RCC 7860 (cell line): ENCODE data around the gene IMMT.

Experiments
- DNase-seq: peaks from one replicate; pipeline ENCODE4 v3.0.0-alpha.2; 2015; ENCODE audit warnings: low spot score
- FAIRE-seq: peaks from 2 replicates; lab custom pipeline; 2012; peaks lifted over from hg19 to GRCh38; lab: Jason Lieb, UNC

IMMT gene

DNA sequence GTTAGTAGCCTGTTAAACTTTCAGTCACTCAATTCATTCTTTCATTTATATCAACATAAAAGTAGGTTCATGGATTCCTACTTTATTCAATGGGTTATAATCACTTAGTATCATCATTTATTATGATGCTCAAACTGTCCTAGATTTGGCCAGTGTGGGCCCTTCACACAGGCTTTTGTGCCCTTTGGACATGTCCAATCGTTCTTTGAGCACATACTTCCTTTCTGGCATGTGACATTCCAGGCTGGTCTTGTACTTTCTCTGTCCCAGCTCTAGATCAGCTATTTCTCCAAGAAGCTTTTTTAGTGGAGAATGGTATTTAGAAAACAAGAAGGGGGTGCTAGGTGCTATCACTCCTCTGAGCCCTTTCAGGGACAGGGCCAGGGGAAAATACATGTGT, 101.0 kb downstream of the IMMT start:
- FAIRE-seq (no peak), DNase-seq (no peak)
